SH-SY5Y (cell line): ENCODE data around the gene TSR2.

Source experiments
- GATA2 ChIP-seq: IDR thresholded peaks from 2 replicates; pipeline ENCODE4 v1.6.1; 2011; ENCODE audit warnings: mild to moderate bottlenecking, low read depth, low read length
- GATA3 ChIP-seq: IDR thresholded peaks from 2 replicates; pipeline ENCODE4 v1.6.1; 2011; ENCODE audit warnings: low read depth, mild to moderate bottlenecking, low read length, moderate library complexity

DNA sequence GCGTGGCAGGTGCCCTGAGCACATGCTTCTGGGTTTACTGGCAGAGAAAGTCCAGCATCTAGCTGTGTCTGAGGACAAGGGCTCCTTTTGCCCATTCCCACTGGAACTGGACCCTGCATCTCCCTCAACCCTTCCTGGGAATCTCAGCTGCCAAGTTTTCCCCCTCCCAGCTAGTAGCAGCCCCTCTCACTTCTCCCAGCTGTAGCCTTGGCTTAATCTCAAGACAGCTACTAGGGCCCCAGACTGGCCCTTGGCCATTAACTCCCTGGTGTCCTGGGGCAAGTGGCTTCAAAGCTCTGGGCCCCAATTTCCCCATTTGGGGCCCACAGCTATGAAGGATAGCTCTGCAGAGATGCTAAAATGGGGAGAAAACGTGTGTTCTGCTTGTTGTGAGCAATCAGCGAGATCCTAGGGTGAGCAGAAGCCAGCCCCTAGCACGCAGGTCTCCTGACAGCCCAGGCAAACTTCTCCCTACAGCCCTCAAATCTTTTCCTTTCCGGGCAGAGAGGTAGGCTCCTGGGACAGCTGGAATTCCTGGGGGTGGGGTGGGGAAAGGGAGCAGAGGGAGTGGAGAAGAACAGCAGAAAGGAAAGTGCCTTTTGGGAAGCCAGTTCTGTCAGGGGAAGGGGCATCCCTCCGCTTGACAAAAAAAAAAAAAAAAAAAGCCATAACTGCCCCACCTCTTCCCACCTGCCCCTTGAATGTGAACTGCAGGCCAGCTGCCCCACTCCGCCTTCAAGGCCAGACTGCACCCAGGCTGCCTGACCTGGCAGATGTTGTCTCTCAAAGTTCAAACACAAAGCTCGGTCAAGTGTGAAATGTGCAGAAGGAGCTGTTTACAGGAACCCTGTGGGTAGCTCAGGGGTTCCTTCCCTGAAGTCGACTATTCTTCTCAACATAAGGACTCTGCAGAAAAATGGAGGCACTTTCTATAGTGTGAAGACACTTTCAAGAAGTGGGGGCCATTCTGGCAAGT, 39.2 kb downstream of the TSR2 start:
- TF ChIP-seq GATA2 (no peak), GATA3 (no peak)
